ENCODE results near the gene LHPP. TPM values are rescaled to one million over a fixed set of nuclear protein-coding genes. Genes with fewer than 3 reads are reported as not detected.

Gene LHPP
- total and polyA plus RNA-seq, 10 of the 15 experiments (the other 5 are each of a cell fraction or from before 2014, with no cell fraction given): 0.79 to 9.8 (median 6.7) TPM

DNA sequence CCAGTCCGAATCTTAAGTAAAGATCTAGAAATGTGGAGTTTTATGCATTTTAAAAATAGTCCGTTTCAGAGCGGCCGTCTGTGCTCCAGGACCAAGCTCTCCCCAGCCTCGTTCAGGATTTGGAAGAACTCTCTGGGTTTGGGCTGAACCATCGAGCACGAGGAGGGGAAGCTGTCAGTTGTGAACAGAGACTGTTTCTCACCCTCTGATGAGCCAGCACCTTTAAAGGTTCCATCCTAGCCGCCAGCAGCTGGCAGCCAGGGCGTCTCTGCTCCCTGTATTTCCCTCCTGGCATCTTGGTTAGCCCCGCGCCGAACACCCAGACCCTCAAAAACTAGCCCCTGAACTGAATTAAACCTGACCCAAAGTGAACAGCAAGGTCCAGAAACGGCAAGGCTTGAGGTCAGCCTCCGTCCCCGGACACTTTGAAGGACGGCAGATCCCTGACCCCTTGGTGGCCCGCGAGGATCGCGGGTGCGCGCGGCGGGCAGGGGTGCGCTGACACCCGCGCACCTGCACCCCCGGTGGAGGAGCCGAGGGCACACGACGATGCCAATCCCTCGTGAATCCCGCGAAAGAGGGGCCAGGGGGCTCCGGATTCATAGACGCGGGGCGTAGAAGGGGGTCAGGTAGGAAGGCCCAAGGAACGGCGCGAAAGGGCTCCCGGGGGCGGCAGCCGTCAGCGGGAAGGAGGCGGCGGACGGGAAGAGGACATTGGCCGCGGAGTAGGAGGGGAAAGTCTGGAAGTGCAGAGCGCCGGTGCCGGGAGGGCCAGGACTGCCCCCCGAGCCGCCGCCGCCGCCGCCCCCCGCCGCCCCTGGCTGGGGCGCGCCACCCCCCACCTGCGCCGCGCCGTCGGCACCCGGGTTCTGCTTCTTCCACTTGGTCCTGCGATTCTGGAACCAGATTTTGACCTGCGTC is 14.5 kb upstream of the LHPP start:
- FAIRE-seq (no peak), ATAC-seq (no peak), DNase-seq (ENCODE audit: low read depth, low spot score) (no peak)
- H3K27me3 ChIP-seq (replicated peaks in 1 of 2; ENCODE audit: control insufficient read depth in 2 of 2, insufficient read depth in 2 of 2, low read length in 1 of 2): peaks cover 16 to 20% of the 10 kb centered on the region in 2 experiments
- H3K79me2 ChIP-seq (ENCODE audit: control insufficient read depth, insufficient read depth, low read length): no peaks in the 10 kb centered on the region
- ChIA-PET RAD21 (ENCODE audit: unreplicated experiment) (no interaction called here), POLR2A (no interaction called here), SMC1A (ENCODE audit: uncharacterized antibody, unreplicated experiment) (no interaction called here), CTCF (no interaction called here)
- H3K9me3 ChIP-seq (replicated peaks; ENCODE audit: control insufficient read depth, insufficient read depth, low read length): no peaks in the 10 kb centered on the region
- 35% methylated on average over 45 of the region's 71 CpGs for WGBS (ENCODE audit: insufficient coverage, insufficient replicate concordance, low lambda C conversion rate, missing lambda C conversion rate)
- H3K27ac ChIP-seq (ENCODE audit: control insufficient read depth, insufficient read depth): no peak overlapping the region
- no peaks in the 10 kb centered on the region for H3K36me3 ChIP-seq (ENCODE audit: control insufficient read depth in 2 of 2, insufficient read depth in 2 of 2, low read length in 1 of 2)
- in situ Hi-C loops (cut with MboI) (no loop called here), intact Hi-C loops (cut with micrococcal nuclease; ENCODE audit: unreplicated experiment) (no loop called here)
- H3K4me1 ChIP-seq (ENCODE audit: control insufficient read depth, insufficient read depth, low read length): no peaks in the 10 kb centered on the region
- H2AFZ ChIP-seq (ENCODE audit: control insufficient read depth, low read depth, low read length): no peak overlapping the region
- TF ChIP-seq STAT1 (conservative IDR thresholded peaks at IDR 0.05): no peak
- TF ChIP-seq, protein P1, sequence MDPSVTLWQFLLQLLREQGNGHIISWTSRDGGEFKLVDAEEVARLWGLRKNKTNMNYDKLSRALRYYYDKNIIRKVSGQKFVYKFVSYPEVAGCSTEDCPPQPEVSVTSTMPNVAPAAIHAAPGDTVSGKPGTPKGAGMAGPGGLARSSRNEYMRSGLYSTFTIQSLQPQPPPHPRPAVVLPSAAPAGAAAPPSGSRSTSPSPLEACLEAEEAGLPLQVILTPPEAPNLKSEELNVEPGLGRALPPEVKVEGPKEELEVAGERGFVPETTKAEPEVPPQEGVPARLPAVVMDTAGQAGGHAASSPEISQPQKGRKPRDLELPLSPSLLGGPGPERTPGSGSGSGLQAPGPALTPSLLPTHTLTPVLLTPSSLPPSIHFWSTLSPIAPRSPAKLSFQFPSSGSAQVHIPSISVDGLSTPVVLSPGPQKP (IDR thresholded peaks at IDR 0.05; ENCODE audit: low read depth, low read length): no peak
- no peak for TF ChIP-seq MEF2B (IDR thresholded peaks at IDR 0.05; ENCODE audit: partially characterized antibody, poor library complexity, severe bottlenecking)
- TF ChIP-seq, protein P2, sequence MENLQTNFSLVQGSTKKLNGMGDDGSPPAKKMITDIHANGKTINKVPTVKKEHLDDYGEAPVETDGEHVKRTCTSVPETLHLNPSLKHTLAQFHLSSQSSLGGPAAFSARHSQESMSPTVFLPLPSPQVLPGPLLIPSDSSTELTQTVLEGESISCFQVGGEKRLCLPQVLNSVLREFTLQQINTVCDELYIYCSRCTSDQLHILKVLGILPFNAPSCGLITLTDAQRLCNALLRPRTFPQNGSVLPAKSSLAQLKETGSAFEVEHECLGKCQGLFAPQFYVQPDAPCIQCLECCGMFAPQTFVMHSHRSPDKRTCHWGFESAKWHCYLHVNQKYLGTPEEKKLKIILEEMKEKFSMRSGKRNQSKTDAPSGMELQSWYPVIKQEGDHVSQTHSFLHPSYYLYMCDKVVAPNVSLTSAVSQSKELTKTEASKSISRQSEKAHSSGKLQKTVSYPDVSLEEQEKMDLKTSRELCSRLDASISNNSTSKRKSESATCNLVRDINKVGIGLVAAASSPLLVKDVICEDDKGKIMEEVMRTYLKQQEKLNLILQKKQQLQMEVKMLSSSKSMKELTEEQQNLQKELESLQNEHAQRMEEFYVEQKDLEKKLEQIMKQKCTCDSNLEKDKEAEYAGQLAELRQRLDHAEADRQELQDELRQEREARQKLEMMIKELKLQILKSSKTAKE (IDR thresholded peaks at IDR 0.05; ENCODE audit: low read depth, poor library complexity, severe bottlenecking): no peak
- no peak for TF ChIP-seq HDAC2 (IDR thresholded peaks at IDR 0.05)
- TF ChIP-seq IRF4 (IDR thresholded peaks at IDR 0.05; ENCODE audit: low read depth, low read length): no peak
- no peak for TF ChIP-seq CHD1 (IDR thresholded peaks at IDR 0.05; ENCODE audit: low read depth, low read length)
- TF ChIP-seq, protein P3, sequence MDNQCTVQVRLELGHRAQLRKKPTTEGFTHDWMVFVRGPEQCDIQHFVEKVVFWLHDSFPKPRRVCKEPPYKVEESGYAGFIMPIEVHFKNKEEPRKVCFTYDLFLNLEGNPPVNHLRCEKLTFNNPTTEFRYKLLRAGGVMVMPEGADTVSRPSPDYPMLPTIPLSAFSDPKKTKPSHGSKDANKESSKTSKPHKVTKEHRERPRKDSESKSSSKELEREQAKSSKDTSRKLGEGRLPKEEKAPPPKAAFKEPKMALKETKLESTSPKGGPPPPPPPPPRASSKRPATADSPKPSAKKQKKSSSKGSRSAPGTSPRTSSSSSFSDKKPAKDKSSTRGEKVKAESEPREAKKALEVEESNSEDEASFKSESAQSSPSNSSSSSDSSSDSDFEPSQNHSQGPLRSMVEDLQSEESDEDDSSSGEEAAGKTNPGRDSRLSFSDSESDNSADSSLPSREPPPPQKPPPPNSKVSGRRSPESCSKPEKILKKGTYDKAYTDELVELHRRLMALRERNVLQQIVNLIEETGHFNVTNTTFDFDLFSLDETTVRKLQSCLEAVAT (IDR thresholded peaks at IDR 0.05): no peak
- TF ChIP-seq, protein P4, sequence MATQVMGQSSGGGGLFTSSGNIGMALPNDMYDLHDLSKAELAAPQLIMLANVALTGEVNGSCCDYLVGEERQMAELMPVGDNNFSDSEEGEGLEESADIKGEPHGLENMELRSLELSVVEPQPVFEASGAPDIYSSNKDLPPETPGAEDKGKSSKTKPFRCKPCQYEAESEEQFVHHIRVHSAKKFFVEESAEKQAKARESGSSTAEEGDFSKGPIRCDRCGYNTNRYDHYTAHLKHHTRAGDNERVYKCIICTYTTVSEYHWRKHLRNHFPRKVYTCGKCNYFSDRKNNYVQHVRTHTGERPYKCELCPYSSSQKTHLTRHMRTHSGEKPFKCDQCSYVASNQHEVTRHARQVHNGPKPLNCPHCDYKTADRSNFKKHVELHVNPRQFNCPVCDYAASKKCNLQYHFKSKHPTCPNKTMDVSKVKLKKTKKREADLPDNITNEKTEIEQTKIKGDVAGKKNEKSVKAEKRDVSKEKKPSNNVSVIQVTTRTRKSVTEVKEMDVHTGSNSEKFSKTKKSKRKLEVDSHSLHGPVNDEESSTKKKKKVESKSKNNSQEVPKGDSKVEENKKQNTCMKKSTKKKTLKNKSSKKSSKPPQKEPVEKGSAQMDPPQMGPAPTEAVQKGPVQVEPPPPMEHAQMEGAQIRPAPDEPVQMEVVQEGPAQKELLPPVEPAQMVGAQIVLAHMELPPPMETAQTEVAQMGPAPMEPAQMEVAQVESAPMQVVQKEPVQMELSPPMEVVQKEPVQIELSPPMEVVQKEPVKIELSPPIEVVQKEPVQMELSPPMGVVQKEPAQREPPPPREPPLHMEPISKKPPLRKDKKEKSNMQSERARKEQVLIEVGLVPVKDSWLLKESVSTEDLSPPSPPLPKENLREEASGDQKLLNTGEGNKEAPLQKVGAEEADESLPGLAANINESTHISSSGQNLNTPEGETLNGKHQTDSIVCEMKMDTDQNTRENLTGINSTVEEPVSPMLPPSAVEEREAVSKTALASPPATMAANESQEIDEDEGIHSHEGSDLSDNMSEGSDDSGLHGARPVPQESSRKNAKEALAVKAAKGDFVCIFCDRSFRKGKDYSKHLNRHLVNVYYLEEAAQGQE (IDR thresholded peaks at IDR 0.05; ENCODE audit: low read depth, low read length): no peak
- H3K4me2 ChIP-seq (ENCODE audit: control insufficient read depth, insufficient read depth): no peak overlapping the region
- BruUV-seq (replicated peaks): no TSS peak
- no peak overlapping the region for H3K4me3 ChIP-seq
- H3K9ac ChIP-seq (ENCODE audit: control insufficient read depth, insufficient read depth, low read length): no peak overlapping the region
- H4K20me1 ChIP-seq (ENCODE audit: control insufficient read depth, insufficient read depth): no peaks in the 10 kb centered on the region
